Medulla oblongata (tissue), 1 donor: ENCODE data around the gene CAB39.
"Not testable (repeated sequence)": the region's sequence is repeated elsewhere in the genome, so short reads cannot be mapped to it uniquely, and the experiment has no call there.

Source experiments
- DNase-seq: peaks from one replicate; pipeline ENCODE4 v3.0.0-alpha.2; 2015; ENCODE audit errors: extremely low spot score

CAB39 gene

DNA sequence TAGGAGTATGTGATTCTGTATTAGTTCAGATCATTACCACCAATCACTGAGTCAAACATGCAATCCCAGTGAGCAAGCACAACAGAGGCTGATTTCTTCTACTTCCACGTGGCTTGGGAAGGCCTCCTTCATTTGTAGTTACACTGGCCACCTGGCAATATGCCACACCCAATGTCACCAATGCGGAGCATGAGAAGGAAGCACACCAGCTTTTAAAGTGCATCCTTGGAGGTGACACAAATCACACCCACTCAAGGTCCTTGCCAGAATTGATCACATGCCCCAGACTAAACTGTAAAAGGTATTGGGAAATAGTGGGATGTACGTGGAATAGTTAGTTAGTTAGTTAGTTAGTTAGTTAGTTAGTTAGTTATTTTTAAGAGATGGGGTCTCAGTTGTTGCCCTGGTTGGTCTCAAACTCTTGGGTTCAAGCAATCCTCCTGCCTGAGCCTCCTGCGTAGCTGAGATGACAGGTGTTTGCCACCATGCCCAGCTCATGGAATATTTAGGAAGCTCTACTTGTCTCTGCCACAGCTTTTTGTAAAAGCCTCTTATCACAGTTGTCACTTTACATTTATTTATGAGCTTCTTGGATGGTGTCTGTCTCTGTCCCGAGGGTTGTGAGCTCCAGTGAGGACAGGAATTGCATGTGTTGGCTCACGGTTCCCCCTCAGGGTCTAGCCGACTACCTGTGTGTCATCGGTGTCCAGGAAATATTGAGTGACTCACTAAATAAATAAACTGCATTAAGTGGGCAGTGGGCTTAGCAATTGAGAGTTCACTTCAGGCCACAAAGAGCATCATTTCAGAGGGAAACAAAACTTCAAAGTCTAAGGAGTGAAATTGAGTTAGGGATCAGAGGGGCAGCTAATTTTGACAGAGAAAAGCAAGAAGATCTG, 28.1 kb upstream of the CAB39 start:
- DNase-seq: no peak

- DNase-seq: peak; percentile 66
Measured at GRCh38 chr2:230685178-230685577, 27.5 kb upstream of the CAB39 start.

DNA sequence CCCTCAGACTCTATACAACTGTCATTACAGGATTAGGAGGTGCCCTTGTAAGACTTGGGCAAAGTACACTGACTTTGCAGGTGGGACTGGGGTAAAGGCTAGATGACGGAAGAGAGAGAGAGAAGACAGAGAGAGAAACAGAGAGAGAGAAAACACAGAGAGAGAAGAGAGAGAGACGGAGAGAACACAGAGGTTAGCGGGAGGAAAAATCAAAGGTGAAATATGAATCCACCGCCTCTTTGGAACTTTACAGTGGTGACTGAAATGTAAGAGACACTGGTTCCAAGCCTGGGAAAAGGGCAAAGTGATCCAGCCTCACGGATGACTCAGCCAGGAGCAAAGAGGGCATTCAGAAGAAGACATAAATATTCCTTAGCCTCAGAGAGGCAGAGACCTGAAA, 25.1 kb upstream of the CAB39 start:
- DNase-seq: no peak

GRCh38 chr2:230688490-230688889, 24.2 kb upstream of the CAB39 start:
- no peak for DNase-seq

GRCh38 chr2:230690439-230690838, 22.2 kb upstream of the CAB39 start:
- DNase-seq: peak; percentile 38

DNA sequence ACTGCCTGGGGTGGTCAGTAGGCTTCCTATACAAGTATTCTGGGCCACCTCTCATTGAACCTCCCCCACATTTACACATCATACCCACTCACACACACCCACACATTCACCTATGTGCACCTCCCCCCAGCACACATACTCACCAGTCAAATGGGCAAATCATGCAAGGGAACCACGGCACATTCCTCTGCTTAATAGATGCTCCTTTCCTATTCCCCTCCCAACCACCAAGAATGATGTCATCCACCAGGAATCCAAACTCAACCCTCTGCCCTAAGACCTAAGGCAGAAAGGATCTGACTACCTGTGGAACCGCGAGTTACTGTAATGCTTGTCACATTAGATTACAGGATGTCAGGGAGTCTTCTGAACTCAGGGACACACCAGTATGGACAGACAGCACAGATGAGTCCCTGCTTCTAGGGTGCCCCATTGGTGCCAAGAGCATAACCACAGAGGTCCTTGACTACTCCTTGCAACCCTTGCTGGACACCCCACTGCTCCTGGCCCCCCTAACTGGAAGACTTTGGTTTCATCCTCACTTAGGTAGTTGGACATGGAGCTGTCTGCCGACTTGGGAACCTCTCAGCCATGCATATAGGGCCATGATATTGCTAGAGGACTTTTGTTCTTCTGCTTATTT, 21.5 kb upstream of the CAB39 start:
- DNase-seq: no peak

GRCh38 chr2:230692760-230693159, 19.9 kb upstream of the CAB39 start:
- DNase-seq: no peak

GRCh38 chr2:230693411-230693810, 19.2 kb upstream of the CAB39 start:
- DNase-seq: no peak

- no peak for DNase-seq
Measured at GRCh38 chr2:230694241-230694640, 18.4 kb upstream of the CAB39 start.

DNA sequence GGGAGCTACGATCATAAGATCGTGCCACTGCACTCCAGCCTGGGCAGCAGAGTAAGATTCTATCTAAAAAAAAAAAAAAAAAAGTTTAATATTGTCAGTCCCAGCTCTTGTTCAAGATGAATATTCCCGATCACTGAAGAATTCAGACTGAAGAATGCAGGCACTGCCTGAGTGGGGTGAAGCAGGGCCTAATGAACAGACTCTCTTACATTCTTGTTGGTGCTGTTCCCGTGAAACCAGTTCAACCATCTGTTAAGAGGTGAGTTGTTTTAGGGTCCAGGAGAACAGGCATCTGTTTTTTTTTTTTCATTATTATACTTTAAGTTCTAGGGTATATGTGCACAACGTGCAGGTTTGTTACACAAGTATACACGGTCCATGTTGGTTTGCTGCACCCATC, 17.1 kb upstream of the CAB39 start:
- no peak for DNase-seq

DNA sequence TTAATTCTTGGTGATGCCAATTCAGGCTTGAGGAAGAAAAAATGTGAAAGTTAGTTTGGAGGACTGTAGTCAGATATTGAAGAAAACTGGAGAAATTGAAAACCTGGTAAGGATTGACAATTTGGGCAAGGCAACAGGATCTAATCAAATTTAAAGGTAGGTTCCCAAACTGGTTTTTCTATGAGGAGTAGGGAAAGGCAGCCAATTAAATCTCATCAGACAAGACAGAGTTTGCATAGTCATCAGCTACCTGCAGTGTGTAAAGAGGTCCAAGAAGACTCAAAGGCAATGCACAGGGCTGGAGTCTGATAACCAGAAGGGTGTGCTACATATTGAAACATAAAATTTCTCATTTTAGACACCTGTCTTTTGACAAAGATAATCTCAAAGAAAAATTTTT, 16.0 kb upstream of the CAB39 start:
- DNase-seq: no peak

GRCh38 chr2:230697676-230698075, 15.0 kb upstream of the CAB39 start:
- no peak for DNase-seq

GRCh38 chr2:230698753-230699152, 13.9 kb upstream of the CAB39 start:
- not testable (repeated sequence) for DNase-seq

DNA sequence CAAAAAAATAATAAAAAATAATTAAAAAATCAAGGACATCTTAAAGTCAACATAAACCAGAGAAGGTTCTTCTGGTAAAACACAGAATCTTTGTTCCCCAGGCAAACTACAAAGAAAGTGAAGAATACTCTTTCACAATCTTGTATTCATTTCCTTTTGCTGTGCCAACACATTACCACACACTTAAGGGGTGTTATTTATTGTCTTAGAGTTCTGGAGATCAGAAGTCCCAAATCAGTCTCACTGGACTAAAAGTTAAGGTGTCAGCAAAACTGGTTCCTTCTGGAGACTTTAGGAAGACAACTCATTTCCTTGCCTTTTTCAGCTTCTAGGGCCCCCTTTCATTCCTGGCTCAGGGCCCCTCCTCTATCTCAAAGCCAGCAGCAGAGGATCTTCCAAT, 12.2 kb upstream of the CAB39 start:
- DNase-seq: peak; percentile 73

DNA sequence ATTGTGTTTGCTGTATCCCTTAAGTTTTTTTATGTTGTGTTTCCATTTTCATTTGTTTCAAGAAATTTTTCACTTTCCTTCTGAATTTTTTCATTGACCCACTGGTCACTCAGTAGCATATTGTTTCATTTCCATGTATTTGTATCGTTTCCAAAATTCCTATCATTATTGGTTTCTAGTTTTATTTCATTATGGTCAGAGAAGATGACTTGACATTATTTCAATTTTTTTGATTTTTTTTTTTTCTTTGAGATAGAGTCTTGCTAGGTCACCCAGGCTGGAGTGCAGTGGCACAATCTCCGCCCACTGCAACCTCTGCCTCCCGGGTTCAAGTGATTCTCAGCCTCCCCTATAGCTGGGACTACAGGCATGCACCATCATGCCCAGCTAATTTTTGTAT, 11.3 kb upstream of the CAB39 start:
- no peak for DNase-seq

DNA sequence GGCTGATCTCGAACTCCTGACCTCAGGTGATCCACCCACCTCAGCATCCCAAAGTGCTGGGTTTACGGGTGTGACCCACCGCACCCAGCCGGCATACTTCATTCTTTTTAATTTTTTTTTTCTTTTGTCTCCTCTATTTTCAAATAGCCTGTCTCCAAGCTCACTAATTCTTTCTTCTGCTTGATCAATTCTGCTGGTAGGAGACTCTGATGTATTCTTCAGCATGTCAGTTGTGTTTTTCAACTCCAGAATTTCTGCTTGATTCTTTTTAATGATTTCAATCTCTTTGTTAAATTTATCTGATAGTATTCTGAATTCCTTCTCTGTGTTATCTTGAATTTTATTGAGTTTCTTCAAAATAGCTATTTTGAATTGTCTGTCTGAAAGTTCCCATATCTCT, 10.2 kb upstream of the CAB39 start:
- not testable (repeated sequence) for DNase-seq

DNA sequence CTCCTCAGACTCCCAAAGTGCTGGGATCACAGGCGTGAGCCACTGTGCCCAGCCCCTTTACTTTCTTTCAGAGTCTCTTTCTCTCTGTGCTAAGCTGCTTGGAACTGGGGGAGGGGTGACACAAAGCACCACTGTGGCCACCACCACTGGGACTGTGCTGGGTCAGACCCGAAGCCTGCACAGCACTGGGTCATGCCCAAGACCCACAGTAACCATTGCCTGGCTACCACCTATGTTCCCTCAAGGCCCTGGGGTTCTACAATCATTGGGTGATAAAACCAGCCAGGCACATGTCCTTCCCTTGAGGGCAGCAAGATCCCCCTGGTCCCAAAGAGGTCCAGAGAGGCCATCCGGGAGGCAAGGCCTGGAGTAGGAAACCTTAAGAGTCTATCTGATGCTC, 9.1 kb upstream of the CAB39 start:
- DNase-seq: no peak

DNA sequence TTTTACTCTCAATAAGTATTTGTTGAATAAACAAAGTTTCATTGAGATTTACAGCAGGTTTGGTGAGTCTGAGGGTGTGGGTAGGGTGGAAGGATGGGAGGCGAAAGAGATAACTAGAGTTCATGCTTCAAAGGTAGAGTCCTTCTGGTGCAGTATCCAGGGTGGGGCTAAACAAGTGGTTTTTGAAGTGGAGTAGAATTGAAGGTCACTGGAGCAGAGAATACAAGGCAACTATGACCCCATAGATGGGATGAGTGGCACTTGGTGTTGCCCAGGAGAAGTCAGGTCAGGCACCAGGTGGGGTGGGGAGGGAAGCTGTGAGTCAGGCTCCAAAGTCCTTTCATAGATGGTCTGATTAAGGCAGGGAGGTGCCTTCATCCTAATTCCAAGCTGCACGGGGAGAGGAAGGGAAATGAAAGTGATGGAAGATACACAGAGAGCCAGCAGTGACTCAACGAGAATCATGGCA, 6.6 kb upstream of the CAB39 start:
- no peak for DNase-seq

- DNase-seq: no peak
Measured at GRCh38 chr2:230706966-230707365, 5.7 kb upstream of the CAB39 start.

DNA sequence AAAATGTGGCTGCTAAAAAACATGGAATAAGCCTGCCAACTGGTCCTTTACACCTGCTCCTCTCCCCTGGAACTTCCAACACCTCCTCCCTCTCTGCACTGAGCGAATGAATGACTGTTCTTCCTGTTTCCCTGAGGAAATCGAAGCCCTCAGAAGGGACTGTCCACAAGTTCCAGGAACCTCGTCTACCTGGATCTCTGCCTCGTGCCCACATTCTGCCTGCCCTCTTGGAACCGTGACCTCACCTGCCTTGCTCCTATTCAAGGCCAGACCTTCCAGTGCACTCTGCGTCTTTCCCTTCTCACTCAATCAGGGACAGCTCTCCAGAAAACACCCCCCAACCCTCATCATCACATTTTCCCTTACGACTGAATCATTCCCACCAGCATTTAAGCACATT, 4.4 kb upstream of the CAB39 start:
- DNase-seq: no peak

DNA sequence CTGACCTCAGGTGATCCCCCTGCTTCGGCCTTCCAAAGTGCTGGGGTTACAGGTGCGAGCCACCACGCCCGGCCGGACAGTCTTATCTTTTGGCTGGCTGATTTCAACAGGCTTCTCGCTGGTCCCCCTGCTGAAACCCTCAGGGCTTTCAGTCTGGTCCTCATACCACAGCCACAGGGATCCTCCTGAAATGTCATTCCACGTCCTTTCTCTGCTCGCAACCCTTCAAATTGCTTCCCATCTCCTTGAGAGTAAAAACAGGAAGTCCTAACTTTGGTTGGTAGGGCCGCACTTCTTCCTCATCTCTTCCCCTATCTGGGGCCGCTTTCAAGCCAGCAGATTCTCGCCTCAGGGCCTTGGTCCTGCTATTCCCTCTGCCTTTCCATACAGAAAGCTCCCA, 1.4 kb upstream of the CAB39 start:
- peak; percentile 55 for DNase-seq

- DNase-seq: peak; percentile 17
Measured at GRCh38 chr2:230713331-230714135, 891 bp downstream of the CAB39 start.
